LNCAP (cell line): Measurements from ENCODE around the gene DMAP1.

ENCODE experiments used
- TF ChIP-seq, protein P1 (sequence below): fragments of 450-650 bp; IDR thresholded peaks from 2 replicates; pipeline ENCODE4 v1.5.1; 2017; ENCODE audit warnings: mild to moderate bottlenecking

DMAP1 gene

DNA sequence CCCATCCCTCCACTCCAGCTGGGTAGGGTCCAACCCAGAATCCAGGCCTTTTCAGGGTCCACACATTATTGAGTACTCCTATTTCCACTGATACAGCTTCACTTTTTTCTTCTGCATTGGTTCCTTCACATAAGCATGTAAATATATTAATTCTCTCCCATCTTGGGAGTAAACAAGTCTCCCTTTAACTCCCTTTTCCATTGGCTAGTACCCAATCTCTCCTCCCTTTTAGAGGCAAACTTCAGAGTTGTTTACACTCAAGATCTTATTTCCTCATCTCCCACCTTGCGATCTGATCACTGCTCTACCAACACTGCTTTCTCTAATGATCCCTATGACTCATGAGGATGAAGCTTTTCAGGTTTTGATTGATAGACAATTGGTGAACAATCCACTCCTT, 20.3 kb downstream of the DMAP1 start:
- TF ChIP-seq, protein P1, sequence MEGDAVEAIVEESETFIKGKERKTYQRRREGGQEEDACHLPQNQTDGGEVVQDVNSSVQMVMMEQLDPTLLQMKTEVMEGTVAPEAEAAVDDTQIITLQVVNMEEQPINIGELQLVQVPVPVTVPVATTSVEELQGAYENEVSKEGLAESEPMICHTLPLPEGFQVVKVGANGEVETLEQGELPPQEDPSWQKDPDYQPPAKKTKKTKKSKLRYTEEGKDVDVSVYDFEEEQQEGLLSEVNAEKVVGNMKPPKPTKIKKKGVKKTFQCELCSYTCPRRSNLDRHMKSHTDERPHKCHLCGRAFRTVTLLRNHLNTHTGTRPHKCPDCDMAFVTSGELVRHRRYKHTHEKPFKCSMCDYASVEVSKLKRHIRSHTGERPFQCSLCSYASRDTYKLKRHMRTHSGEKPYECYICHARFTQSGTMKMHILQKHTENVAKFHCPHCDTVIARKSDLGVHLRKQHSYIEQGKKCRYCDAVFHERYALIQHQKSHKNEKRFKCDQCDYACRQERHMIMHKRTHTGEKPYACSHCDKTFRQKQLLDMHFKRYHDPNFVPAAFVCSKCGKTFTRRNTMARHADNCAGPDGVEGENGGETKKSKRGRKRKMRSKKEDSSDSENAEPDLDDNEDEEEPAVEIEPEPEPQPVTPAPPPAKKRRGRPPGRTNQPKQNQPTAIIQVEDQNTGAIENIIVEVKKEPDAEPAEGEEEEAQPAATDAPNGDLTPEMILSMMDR = no peak

DNA sequence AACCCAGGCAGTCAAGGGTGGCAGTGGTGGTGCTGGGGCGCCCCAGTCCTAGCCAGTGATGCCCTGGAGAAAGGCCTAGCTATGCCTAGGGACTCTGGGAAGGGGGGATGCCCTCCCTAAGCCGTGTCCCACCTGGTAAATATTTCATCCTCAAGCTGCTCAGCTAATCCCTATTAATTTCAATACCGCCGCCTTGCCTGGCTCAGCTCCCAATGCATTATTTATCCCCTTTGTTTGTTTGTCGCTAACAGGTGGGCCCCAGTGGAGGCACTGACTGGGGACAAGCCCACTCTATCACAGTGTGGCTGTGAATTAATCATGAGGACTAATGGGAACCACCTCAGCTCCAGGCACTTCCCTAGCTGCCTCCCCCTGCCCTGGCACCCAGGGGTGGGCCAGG, 22.5 kb downstream of the DMAP1 start:
- TF ChIP-seq, protein P1 = no peak

DNA sequence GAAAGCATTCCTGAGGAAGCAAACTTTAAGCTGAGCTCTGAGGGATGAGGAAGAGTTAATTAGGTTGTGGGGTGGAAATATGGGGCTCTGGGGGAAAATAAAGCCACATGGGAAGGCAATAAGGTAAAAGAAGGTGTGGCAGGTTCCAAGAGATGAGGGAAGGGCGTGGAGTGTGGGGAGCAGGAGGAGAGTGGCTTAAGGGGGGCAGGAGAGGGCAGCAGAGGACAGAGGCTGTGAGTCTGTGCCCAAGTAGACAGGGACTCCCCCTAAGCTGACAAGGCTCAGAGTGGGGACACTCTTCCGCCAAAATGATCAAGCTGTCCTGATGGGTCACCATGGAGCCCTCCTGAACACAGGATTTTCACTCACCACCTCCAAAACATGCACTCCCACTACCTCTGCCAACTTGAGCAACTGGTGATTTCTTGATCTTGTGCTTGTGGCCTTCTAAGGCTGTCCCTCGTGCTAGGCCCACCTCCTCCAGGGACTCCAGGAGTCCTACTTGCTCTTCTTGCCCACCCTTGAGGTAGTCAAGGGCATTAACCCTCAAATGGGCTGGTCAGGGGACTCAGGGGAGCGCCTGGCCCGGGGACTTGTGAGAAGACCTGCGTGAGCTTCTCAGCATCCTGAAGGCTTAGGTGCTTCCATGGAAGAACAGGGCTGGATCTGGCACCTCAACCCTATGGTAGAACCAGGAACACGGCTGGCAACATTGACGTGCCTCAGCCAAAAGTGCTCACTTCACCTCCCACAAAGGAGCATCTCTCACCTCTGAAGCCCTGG, 23.4 kb downstream of the DMAP1 start:
- TF ChIP-seq, protein P1 = no peak

DNA sequence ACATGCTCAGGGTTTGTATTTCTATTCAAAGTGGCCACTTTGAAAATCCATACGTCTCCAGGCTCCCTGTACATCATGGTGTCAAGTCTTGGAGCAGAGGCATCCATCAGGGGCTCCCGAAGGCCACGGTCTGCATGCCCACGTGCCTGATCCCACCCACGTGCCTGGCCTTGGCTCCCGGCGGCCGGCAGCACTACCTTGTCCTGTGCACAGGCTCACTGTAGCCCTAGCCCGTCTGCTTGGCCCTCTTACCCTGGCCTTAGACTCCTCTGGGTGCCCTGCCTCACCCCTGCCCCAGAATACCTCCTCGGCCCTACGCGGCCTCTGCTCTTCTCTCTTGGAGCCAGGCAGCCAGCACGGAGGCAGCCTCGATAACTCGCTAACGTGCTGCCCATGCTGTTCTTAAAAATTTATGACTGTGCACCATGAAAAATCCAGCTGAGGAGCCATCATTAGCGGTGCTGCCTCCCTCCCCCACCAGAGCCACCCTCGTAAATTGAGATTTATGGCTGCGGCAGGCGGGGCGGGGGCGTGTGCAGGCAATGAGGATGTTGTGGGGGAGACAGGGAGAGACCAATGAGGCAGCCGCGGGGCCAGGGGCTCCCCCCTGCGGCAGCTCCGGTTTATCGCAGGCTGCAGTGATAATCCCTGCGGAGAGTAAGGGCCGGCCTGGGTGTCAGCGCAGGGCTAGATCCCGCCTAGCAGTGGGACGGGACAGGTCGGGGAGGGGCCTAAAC, 24.6 kb downstream of the DMAP1 start:
- TF ChIP-seq, protein P1 = no peak

DNA sequence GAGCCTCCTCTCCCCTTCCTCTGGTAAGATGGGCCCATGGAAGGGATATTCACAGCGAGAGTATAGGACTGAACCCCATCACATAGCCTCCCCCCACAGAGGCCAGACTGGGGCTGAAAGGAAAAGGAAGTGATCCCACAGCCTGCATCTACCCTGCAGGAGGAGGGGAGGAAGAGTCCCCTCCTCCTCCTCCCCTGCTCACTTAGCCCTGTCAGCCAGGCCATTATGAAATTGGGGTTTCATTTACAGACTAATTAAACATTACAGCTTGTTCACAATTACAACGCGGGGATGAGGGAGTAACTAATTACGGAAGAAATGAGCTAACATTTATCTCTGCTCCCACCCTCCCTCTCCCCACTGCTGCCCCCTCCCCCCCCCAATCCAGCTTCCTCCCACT, 25.4 kb downstream of the DMAP1 start:
- TF ChIP-seq, protein P1 = no peak

DNA sequence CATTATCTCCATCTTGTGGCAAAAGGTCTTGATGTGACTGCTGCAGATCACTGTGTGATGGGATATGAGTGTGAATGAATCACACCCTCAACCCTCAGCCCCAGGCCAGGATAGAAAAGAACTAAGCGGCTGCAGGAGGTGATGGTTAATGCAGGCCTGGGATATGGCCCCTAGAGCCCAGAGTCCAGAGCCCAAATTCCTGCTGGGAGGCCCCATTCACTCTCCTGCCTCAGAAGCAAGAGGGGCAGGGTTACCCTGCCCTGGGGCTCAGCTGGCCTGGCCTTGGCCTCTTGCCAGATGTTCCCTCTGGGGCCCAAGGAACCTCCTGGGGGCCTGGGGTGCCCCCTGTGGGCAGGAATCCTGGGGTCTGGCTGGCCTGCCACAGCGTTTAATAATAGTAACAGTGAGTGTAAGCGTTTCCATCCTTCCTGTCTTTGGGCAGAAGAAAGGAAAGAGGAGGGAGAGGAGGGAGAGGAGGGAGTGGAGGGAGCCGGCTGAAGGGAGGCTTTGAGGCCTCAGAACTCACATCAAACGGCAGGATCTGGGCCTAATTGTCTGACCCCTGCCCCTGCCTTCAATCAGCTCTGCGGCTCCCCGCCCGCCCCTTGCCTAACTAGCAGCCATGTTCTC, 26.2 kb downstream of the DMAP1 start:
- TF ChIP-seq, protein P1 = no peak

DNA sequence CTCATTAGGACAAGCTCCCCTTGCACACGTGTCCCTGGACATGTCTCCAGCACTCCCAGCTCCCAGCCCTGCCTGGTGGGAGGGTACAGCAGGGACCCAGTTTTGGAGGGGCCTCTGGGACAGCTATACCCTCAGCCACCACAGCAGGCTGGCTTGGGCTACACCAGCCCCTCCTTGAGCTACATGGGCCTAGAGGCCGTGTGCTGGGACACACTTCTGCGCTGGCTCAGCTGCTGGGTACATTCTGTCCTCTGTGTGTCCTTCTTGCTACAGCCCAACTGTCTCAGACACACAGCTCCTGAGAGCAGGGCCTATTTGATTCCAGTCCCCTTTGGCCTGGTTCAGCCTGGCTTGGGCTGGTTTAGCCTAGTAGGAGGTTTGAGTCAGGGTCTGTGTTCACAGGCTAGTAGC, 26.7 kb downstream of the DMAP1 start:
- TF ChIP-seq, protein P1 = no peak
